Measurements from ENCODE around the gene SLC35F1.

Gene SLC35F1

DNA sequence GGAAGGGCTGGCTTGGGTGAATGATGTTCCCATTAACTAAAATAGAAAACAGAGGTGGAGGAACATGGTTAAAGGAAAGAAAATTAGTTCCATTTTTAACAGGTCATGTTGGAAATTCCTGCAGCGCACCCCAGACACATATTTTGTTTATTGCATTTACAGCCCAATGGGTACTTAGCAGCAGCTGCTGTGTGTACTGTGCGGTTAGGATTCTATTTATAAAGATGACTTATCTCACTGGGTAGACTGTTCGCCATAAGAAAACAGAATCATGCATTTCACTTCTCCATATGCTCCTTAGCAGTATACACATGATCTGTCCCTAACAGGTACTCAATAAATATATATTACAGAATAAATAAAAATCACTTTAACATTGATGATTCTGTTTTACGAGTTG, 135.8 kb downstream of the SLC35F1 start:
- no peak overlapping the region for H3K4me3 ChIP-seq (replicated peaks; ENCODE audit: insufficient read depth, low read length)
- DNase-seq (ENCODE audit: low read depth in 1 of 2, low spot score in 1 of 2) = no peak
- H3K27ac ChIP-seq (replicated peaks) = no peak overlapping the region
- no peaks in the 10 kb centered on the region for H3K27me3 ChIP-seq (ENCODE audit: insufficient read depth, poor library complexity, severe bottlenecking)
- TF ChIP-seq POLR2AphosphoS5 (IDR thresholded peaks at IDR 0.05; ENCODE audit: low read depth) (no peak), SPI1 (IDR thresholded peaks at IDR 0.05; ENCODE audit: borderline replicate concordance, low read depth) (no peak), GABPA (IDR thresholded peaks at IDR 0.05; ENCODE audit: low read depth) (no peak)
- TF ChIP-seq, protein P1, sequence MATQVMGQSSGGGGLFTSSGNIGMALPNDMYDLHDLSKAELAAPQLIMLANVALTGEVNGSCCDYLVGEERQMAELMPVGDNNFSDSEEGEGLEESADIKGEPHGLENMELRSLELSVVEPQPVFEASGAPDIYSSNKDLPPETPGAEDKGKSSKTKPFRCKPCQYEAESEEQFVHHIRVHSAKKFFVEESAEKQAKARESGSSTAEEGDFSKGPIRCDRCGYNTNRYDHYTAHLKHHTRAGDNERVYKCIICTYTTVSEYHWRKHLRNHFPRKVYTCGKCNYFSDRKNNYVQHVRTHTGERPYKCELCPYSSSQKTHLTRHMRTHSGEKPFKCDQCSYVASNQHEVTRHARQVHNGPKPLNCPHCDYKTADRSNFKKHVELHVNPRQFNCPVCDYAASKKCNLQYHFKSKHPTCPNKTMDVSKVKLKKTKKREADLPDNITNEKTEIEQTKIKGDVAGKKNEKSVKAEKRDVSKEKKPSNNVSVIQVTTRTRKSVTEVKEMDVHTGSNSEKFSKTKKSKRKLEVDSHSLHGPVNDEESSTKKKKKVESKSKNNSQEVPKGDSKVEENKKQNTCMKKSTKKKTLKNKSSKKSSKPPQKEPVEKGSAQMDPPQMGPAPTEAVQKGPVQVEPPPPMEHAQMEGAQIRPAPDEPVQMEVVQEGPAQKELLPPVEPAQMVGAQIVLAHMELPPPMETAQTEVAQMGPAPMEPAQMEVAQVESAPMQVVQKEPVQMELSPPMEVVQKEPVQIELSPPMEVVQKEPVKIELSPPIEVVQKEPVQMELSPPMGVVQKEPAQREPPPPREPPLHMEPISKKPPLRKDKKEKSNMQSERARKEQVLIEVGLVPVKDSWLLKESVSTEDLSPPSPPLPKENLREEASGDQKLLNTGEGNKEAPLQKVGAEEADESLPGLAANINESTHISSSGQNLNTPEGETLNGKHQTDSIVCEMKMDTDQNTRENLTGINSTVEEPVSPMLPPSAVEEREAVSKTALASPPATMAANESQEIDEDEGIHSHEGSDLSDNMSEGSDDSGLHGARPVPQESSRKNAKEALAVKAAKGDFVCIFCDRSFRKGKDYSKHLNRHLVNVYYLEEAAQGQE (IDR thresholded peaks at IDR 0.05; ENCODE audit: insufficient replicate concordance, low read depth) = no peak
- TF ChIP-seq, protein P2, sequence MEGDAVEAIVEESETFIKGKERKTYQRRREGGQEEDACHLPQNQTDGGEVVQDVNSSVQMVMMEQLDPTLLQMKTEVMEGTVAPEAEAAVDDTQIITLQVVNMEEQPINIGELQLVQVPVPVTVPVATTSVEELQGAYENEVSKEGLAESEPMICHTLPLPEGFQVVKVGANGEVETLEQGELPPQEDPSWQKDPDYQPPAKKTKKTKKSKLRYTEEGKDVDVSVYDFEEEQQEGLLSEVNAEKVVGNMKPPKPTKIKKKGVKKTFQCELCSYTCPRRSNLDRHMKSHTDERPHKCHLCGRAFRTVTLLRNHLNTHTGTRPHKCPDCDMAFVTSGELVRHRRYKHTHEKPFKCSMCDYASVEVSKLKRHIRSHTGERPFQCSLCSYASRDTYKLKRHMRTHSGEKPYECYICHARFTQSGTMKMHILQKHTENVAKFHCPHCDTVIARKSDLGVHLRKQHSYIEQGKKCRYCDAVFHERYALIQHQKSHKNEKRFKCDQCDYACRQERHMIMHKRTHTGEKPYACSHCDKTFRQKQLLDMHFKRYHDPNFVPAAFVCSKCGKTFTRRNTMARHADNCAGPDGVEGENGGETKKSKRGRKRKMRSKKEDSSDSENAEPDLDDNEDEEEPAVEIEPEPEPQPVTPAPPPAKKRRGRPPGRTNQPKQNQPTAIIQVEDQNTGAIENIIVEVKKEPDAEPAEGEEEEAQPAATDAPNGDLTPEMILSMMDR (IDR thresholded peaks at IDR 0.05; ENCODE audit: insufficient read depth, low read length) = no peak

DNA sequence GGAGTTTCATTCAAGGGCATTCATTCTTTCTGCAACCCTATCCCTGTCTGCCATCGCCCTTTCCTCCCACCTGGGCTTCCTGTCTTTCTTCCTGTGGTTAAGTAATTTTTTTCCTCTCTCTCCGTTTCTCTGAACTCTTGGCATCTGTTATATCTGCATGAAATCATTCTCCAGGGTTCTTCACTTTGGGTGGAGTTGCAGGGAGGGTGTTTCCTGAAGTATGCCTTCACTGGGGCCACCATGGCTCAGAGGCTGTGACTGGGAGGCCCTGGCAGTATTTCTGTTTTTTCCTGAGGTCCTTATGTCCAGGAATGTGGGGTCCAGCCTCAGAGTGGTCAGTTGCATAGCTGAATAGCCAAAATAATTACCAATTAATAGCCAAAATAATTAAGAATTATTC, 137.2 kb downstream of the SLC35F1 start:
- TF ChIP-seq POLR2AphosphoS5 (IDR thresholded peaks at IDR 0.05; ENCODE audit: low read depth) = no peak
- no peak for TF ChIP-seq GABPA (IDR thresholded peaks at IDR 0.05; ENCODE audit: low read depth)
- TF ChIP-seq, protein P2 (IDR thresholded peaks at IDR 0.05; ENCODE audit: insufficient read depth, low read length) = no peak
- no peak for TF ChIP-seq SPI1 (IDR thresholded peaks at IDR 0.05; ENCODE audit: borderline replicate concordance, low read depth)
- TF ChIP-seq, protein P1 (IDR thresholded peaks at IDR 0.05; ENCODE audit: insufficient replicate concordance, low read depth) = no peak
- no peak for DNase-seq (ENCODE audit: low read depth in 1 of 2, low spot score in 1 of 2)
- no peak overlapping the region for H3K4me3 ChIP-seq (replicated peaks; ENCODE audit: insufficient read depth, low read length)
- no peak overlapping the region for H3K27ac ChIP-seq (replicated peaks)
- no peaks in the 10 kb centered on the region for H3K27me3 ChIP-seq (ENCODE audit: insufficient read depth, poor library complexity, severe bottlenecking)

DNA sequence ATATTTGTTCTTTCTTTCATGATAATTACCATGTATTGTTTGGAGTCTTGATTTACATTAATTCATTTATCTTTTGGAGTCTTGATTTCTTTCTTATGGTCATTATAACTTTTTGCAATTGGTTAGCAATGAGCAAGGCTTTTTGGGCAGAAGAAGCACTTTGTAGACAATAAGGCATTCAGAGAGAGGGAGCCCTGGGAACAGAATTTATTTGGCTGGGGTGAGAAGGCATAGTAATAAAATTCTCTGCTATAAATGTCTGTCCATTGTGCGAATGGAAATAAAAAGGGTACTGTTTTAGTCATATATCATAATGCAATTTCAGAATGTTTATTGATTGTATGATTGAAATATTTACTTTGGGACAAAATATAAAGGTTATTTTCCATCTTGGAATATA, 147.0 kb downstream of the SLC35F1 start:
- TF ChIP-seq GABPA (IDR thresholded peaks at IDR 0.05; ENCODE audit: low read depth) = no peak
- TF ChIP-seq, protein P2 (IDR thresholded peaks at IDR 0.05; ENCODE audit: insufficient read depth, low read length) = no peak
- TF ChIP-seq POLR2AphosphoS5 (IDR thresholded peaks at IDR 0.05; ENCODE audit: low read depth) = no peak
- TF ChIP-seq, protein P1 (IDR thresholded peaks at IDR 0.05; ENCODE audit: insufficient replicate concordance, low read depth) = no peak
- no peak for TF ChIP-seq SPI1 (IDR thresholded peaks at IDR 0.05; ENCODE audit: borderline replicate concordance, low read depth)
- no peak overlapping the region for H3K4me3 ChIP-seq (replicated peaks; ENCODE audit: insufficient read depth, low read length)
- no peak for DNase-seq (ENCODE audit: low read depth in 1 of 2, low spot score in 1 of 2)
- no peak overlapping the region for H3K27ac ChIP-seq (replicated peaks)
- no peaks in the 10 kb centered on the region for H3K27me3 ChIP-seq (ENCODE audit: insufficient read depth, poor library complexity, severe bottlenecking)

Data from HL-60 (cell line).